SU-DHL-6 (cell line): ENCODE results near the gene KIAA1614.

ENCODE experiments used
- CTCF ChIP-seq: fragments of 200-600 bp; sonication (generic); IDR thresholded peaks from one replicate; pipeline ENCODE4 v1.5.1; 2017; ENCODE audit warnings: antibody characterized with exemption, mild to moderate bottlenecking, low read length, moderate library complexity; ENCODE audit not compliant: insufficient read depth, poor library complexity, severe bottlenecking
- EZH2phosphoT487 ChIP-seq: fragments of 200-600 bp; sonication (generic), shearing (Covaris generic); conservative IDR thresholded peaks from 2 replicates; pipeline ENCODE4 v1.6.1; 2018; ENCODE audit warnings: mild to moderate bottlenecking, antibody characterized with exemption, low read length, moderate library complexity, mixed read lengths

DNA sequence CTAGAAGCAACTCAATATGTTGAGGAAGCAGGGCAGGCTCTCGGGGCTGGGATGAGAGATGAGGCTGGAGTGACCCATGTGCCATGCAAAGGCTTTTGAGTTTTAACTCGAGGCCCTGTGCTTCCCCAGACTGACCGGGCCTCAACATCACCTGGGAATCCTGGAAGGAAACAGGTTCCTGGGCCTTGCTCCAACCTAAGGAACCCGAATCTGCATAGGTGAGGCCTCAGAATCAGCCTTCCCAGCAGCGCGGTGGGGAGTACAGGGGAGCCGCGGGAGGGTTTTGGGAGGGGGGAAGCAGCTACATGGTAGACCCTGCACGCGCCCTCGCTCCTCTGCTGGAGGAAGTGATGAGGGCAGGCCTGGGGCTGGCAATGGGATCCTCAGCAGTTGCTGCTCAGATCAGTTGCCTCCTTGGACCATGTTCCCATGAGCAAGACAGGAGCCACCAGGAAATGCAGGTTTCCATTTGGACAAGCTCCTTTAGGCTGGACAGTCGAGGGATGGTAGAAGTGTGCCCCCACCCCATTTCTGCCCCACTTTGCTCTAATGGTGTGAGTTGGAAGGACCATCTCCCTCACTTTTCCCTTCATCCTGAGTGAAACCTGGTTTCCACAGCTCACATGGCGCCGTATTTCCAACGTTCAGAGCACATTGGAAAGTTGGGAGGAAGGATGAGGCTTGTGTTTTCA is 4.5 kb upstream of the KIAA1614 start:
- TF ChIP-seq CTCF = no peak
- TF ChIP-seq EZH2phosphoT487 = no peak
